Kidney (tissue), 14 donors: Measurements from ENCODE around the gene TRIM67. TPM values are rescaled to one million over a fixed set of nuclear protein-coding genes. Genes with fewer than 3 reads are reported as not detected.
"Not testable (repeated sequence)": the region's sequence is repeated elsewhere in the genome, so short reads cannot be mapped to it uniquely, and the experiment has no call there.

Source experiments
- DNase-seq, 5 donors: peaks; one replicate each; pipeline ENCODE4 v3.0.0-alpha.2; 2013 to 2020
- FAIRE-seq: peaks from 2 replicates; lab custom pipeline; 2012; peaks lifted over from hg19 to GRCh38; lab: Jason Lieb, UNC
- H3K27ac ChIP-seq, 2 donors: one replicate each; pipeline ENCODE4 v1.7.0; 2013; ENCODE audit warnings: low read depth in 2 of 2, low read length in 2 of 2, inconsistent platforms in 1 of 2
- H3K27me3 ChIP-seq: one replicate; pipeline ENCODE4 v1.7.1; 2013; ENCODE audit warnings: low read length, inconsistent platforms; ENCODE audit not compliant: control insufficient read depth, insufficient read depth
- H3K36me3 ChIP-seq, 3 donors: one replicate each; pipeline versions ENCODE4 v1.7.0 to v1.7.1; 2013; ENCODE audit warnings: low read length in 3 of 3, control low read depth in 1 of 3, inconsistent platforms in 1 of 3; ENCODE audit not compliant: insufficient read depth in 3 of 3, control insufficient read depth in 2 of 3
- H3K4me1 ChIP-seq, 3 donors: one replicate each; pipeline versions ENCODE4 v1.7.0 to v1.7.1; 2013; ENCODE audit warnings: low read length in 3 of 3, inconsistent platforms in 1 of 3, low read depth in 1 of 3; ENCODE audit not compliant: control insufficient read depth in 2 of 3, insufficient read depth in 2 of 3
- H3K4me3 ChIP-seq, 3 donors: one replicate each; pipeline versions ENCODE4 v1.7.0 to v1.8.1; 2013; ENCODE audit warnings: low read length in 3 of 3, control low read depth in 1 of 3, inconsistent platforms in 1 of 3
- H3K9ac ChIP-seq, 3 donors: one replicate each; pipeline versions ENCODE4 v1.7.0 to v1.7.1; 2013; ENCODE audit warnings: low read length in 3 of 3, control low read depth in 1 of 3, inconsistent platforms in 1 of 3
- H3K9me3 ChIP-seq, 3 donors: one replicate each; pipeline versions ENCODE4 v1.7.0 to v1.7.1; 2013; ENCODE audit warnings: low read length in 3 of 3, control low read depth in 1 of 3, inconsistent platforms in 1 of 3; ENCODE audit not compliant: control insufficient read depth in 2 of 3, insufficient read depth in 1 of 3
- CTCF ChIP-seq: IDR thresholded peaks from 3 replicates; pipeline ENCODE4 v1.5.1; 2012; ENCODE audit warnings: mild to moderate bottlenecking, moderate library complexity, borderline replicate concordance; ENCODE audit not compliant: insufficient read depth; ENCODE audit errors: extremely low read depth
- intact Hi-C: fragments of 100-400 bp; cut with DNase I; formaldehyde crosslinking; loops from one replicate; pipeline ENCODE4 v1.11.1; 2022
- polyA plus RNA-seq: library from polyadenylated mRNA; stranded (reverse); fragments of 350-450 nt; fragmentation: Illumina TruSeq; extraction: RNeasy Lipid Tissue Mini Kit (QIAGEN cat#74804); gene quantifications from one replicate; pipeline ENCODE4 v1.2.3, GENCODE V29; 2014; ENCODE audit warnings: low read depth, low replicate concordance; ENCODE audit not compliant: insufficient read depth
- total RNA-seq: library from RNA; stranded (reverse); fragmentation: NEBNext Ultra II Directional; extraction: Animal tissue kit (Norgen Biotek cat#: 25700); gene quantifications from one replicate; pipeline ENCODE4 v1.2.1, GENCODE V29; 2021
- donor health status: control.
- donor health status: control.
- donor health status: control.
- donor health status: control.
- donor health status: control.
- donor health status: DM: yes; HTN: yes; CAD: no.
- donor health status: Normal renal cell carcinoma (clear cell type).

TRIM67 gene
- total and polyA plus RNA-seq, 2 donors from 2014 or later = 0.04 TPM; not detected in 1

GRCh38 chr1:231128471-231128870 is 33.4 kb upstream of the TRIM67 start:
- H3K4me1 ChIP-seq, H3K27ac ChIP-seq, H3K9me3 ChIP-seq, FAIRE-seq, DNase-seq, H3K36me3 ChIP-seq, H3K9ac ChIP-seq, H3K27me3 ChIP-seq, H3K4me3 ChIP-seq, intact Hi-C loops: not testable (repeated sequence)

GRCh38 chr1:231130544-231130943 is 31.3 kb upstream of the TRIM67 start:
- no peak overlapping the region for H3K4me3 ChIP-seq
- H3K36me3 ChIP-seq = no peaks in the 10 kb centered on the region
- intact Hi-C loops = no loop called here
- no peak overlapping the region for H3K9ac ChIP-seq
- peaks cover 0 to 8% (median 0%) of the 10 kb centered on the region in 3 donors for H3K4me1 ChIP-seq
- FAIRE-seq = no peak
- TF ChIP-seq CTCF = no peak
- no peaks in the 10 kb centered on the region for H3K27me3 ChIP-seq
- no peaks in the 10 kb centered on the region for H3K9me3 ChIP-seq
- no peak for DNase-seq
- no peak overlapping the region for H3K27ac ChIP-seq

- H3K27ac ChIP-seq, H3K4me3 ChIP-seq, DNase-seq, H3K4me1 ChIP-seq, H3K9ac ChIP-seq, FAIRE-seq, intact Hi-C loops, H3K36me3 ChIP-seq, H3K9me3 ChIP-seq, H3K27me3 ChIP-seq: not testable (repeated sequence)
Measured at GRCh38 chr1:231132591-231132990, 29.3 kb upstream of the TRIM67 start.

- DNase-seq = peak in 1 of 5 donors; percentile 80
- peaks cover 0 to 8% (median 0%) of the 10 kb centered on the region in 3 donors for H3K4me1 ChIP-seq
- peak overlapping the region in 1 of 2 donors; percentile 32 for H3K27ac ChIP-seq
- TF ChIP-seq CTCF = no peak
- intact Hi-C loops = no loop called here
- H3K9ac ChIP-seq = no peak overlapping the region
- H3K27me3 ChIP-seq = no peaks in the 10 kb centered on the region
- no peaks in the 10 kb centered on the region for H3K9me3 ChIP-seq
- FAIRE-seq = no peak
- H3K36me3 ChIP-seq = no peaks in the 10 kb centered on the region
- no peak overlapping the region for H3K4me3 ChIP-seq
Measured at GRCh38 chr1:231134624-231135023, 27.2 kb upstream of the TRIM67 start.
